IMR-90 (cell line): ENCODE results near the gene PLAGL1. TPM values are rescaled to one million over a fixed set of nuclear protein-coding genes. Genes with fewer than 3 reads are reported as not detected.

ENCODE experiments used
- ATAC-seq: fragments of 200-7000 bp; cut with Tn5 transposase; 2 replicates; pipeline ENCODE4 v1.9.1; 2020; ENCODE audit warnings: low read depth, mild to moderate bottlenecking, moderate library complexity
- BruUV-seq: library from RNA; stranded (reverse); fragments of 400-500 nt; replicated peaks from 2 replicates; lab custom pipeline; 2021; lab: Mats Ljungman, UMichigan
- CTCF ChIA-PET: fragments of 300-600 bp; formaldehyde crosslinking; extraction: SDS; loops from one replicate; lab custom pipeline; 2021; ENCODE audit warnings: antibody characterized with exemption; lab: Yijun Ruan, JAX
- POLR2A ChIA-PET: fragments of 300-600 bp; sonication (Branson Sonifier 250); formaldehyde crosslinking; loops from one replicate; lab custom pipeline; 2022; ENCODE audit warnings: antibody characterized with exemption; ENCODE audit not compliant: unreplicated experiment; lab: Charles Lee
- DNase-seq: peaks from one replicate; pipeline ENCODE4 v3.0.0; 2013
- H2AFZ ChIP-seq: replicated peaks from 2 replicates; pipeline ENCODE3; 2013; ENCODE audit warnings: low read length, mild to moderate bottlenecking; ENCODE audit not compliant: poor library complexity
- H2AK5ac ChIP-seq: 2 replicates; pipeline ENCODE4 v1.6.1; 2013; ENCODE audit warnings: low read depth, low read length, inconsistent platforms
- H2AK9ac ChIP-seq: replicated peaks from 2 replicates; pipeline ENCODE3; 2013; ENCODE audit warnings: mild to moderate bottlenecking, low read depth, low read length, moderate library complexity; ENCODE audit not compliant: poor library complexity
- H2BK120ac ChIP-seq: 2 replicates; pipeline ENCODE4 v1.6.1; 2013; ENCODE audit warnings: low read depth, low read length, inconsistent platforms
- H2BK15ac ChIP-seq: 3 replicates; pipeline ENCODE4 v1.6.1; 2013; ENCODE audit warnings: low read depth, low read length, inconsistent platforms
- H2BK20ac ChIP-seq: 2 replicates; pipeline ENCODE4 v1.6.1; 2013; ENCODE audit warnings: low read depth, mild to moderate bottlenecking, inconsistent platforms, low read length, moderate library complexity
- H2BK5ac ChIP-seq: 2 replicates; pipeline ENCODE4 v1.6.1; 2013; ENCODE audit warnings: mild to moderate bottlenecking, low read depth, low read length, inconsistent platforms; ENCODE audit not compliant: poor library complexity, severe bottlenecking
- H3K14ac ChIP-seq: replicated peaks from 2 replicates; pipeline ENCODE4 v1.6.1; 2013; ENCODE audit warnings: low read depth, low read length, inconsistent platforms
- H3K18ac ChIP-seq: 2 replicates; pipeline ENCODE4 v1.6.1; 2013; ENCODE audit warnings: low read depth, low read length, control low read depth
- H3K23ac ChIP-seq: 2 replicates; pipeline ENCODE4 v1.6.1; 2013; ENCODE audit warnings: low read depth, low read length, inconsistent platforms
- H3K27ac ChIP-seq: 2 replicates; pipeline ENCODE4 v1.5.1; 2013; ENCODE audit warnings: mild to moderate bottlenecking, control low read depth, low read length; ENCODE audit not compliant: insufficient read depth
- H3K27me3 ChIP-seq: 2 replicates; pipeline ENCODE4 v1.6.1; 2013; ENCODE audit warnings: low read length; ENCODE audit not compliant: control insufficient read depth, insufficient read depth
- H3K36me3 ChIP-seq: 2 replicates; pipeline ENCODE4 v1.6.1; 2013; ENCODE audit warnings: low read length, mixed read lengths; ENCODE audit not compliant: control insufficient read depth, insufficient read depth
- H3K4ac ChIP-seq: 2 replicates; pipeline ENCODE4 v1.6.1; 2013; ENCODE audit warnings: low read depth, low read length, inconsistent platforms
- H3K4me1 ChIP-seq: 2 replicates; pipeline ENCODE4 v1.6.1; 2013; ENCODE audit warnings: low read length, mixed read lengths; ENCODE audit not compliant: control insufficient read depth, insufficient read depth
- H3K4me2 ChIP-seq: 2 replicates; pipeline ENCODE4 v1.6.1; 2013; ENCODE audit warnings: low read depth, mild to moderate bottlenecking, control low read depth, low read length, moderate library complexity
- H3K4me3 ChIP-seq: 2 replicates; pipeline ENCODE4 v1.5.1; 2013; ENCODE audit warnings: low read depth, mild to moderate bottlenecking, control low read depth, low read length, moderate library complexity; ENCODE audit not compliant: insufficient read depth
- H3K56ac ChIP-seq: 2 replicates; pipeline ENCODE4 v1.6.1; 2013; ENCODE audit warnings: low read length, inconsistent platforms; ENCODE audit not compliant: insufficient read depth; ENCODE audit errors: extremely low read depth
- H3K79me1 ChIP-seq, 2 experiments: 2 replicates each; pipeline ENCODE4 v1.6.1; 2013; ENCODE audit warnings: low read length in 2 of 2, inconsistent platforms in 1 of 2, low read depth in 1 of 2
- H3K9ac ChIP-seq: 2 replicates; pipeline ENCODE4 v1.6.1; 2013; ENCODE audit warnings: low read depth, low read length, control low read depth
- H3K9me1 ChIP-seq: 2 replicates; pipeline ENCODE4 v1.6.1; 2013; ENCODE audit warnings: low read length, inconsistent platforms; ENCODE audit not compliant: insufficient read depth
- H3K9me3 ChIP-seq: 2 replicates; pipeline ENCODE4 v1.6.1; 2013; ENCODE audit warnings: low read length; ENCODE audit not compliant: control insufficient read depth, insufficient read depth
- H4K20me1 ChIP-seq: 2 replicates; pipeline ENCODE4 v1.6.1; 2013; ENCODE audit warnings: low read length, inconsistent platforms; ENCODE audit not compliant: insufficient read depth
- H4K5ac ChIP-seq: 2 replicates; pipeline ENCODE4 v1.6.1; 2013; ENCODE audit warnings: mild to moderate bottlenecking, low read depth, low read length, control low read depth
- H4K8ac ChIP-seq, 2 experiments: 2 replicates each; pipeline ENCODE4 v1.6.1; 2013; ENCODE audit warnings: low read depth in 2 of 2, low read length in 2 of 2, control low read depth in 1 of 2, inconsistent platforms in 1 of 2
- H4K91ac ChIP-seq: 2 replicates; pipeline ENCODE4 v1.6.1; 2013; ENCODE audit warnings: low read depth, low read length, inconsistent platforms; ENCODE audit not compliant: insufficient read depth
- MAZ ChIP-seq: IDR thresholded peaks from 2 replicates; pipeline ENCODE4 v1.6.1; 2012; ENCODE audit warnings: low read depth, mild to moderate bottlenecking, low read length, improper control_type of control experiment, moderate library complexity, borderline replicate concordance
- MXI1 ChIP-seq: IDR thresholded peaks from 2 replicates; pipeline ENCODE4 v1.6.1; 2012; ENCODE audit warnings: low read depth, mild to moderate bottlenecking, low read length, moderate library complexity, borderline replicate concordance
- NFE2L2 ChIP-seq: fragments of 150-350 bp; IDR thresholded peaks from 2 replicates; pipeline ENCODE4 v1.6.1; 2016; ENCODE audit warnings: low read depth, mild to moderate bottlenecking, low read length
- RAD21 ChIP-seq: IDR thresholded peaks from 2 replicates; pipeline ENCODE4 v1.6.1; 2012; ENCODE audit warnings: low read length, improper control_type of control experiment
- RCOR1 ChIP-seq: IDR thresholded peaks from 2 replicates; pipeline ENCODE4 v1.6.1; 2012; ENCODE audit warnings: mild to moderate bottlenecking, low read length, improper control_type of control experiment; ENCODE audit not compliant: insufficient replicate concordance
- whole genome bisulfite sequencing, 2 experiments: methylation state at CpG; one replicate each; pipeline versions ENCODE4 v1.1.5 to v1.1.7; 2013; ENCODE audit warnings: missing lambda C conversion rate in 2 of 2; ENCODE audit not compliant: insufficient read length in 1 of 2; ENCODE audit errors: extremely low coverage in 2 of 2; 5-methylcytosine and 5-hydroxymethylcytosine counted together
- dilution Hi-C: fragments of 300-500 bp; cut with HindIII; formaldehyde crosslinking; loops from one replicate; pipeline ENCODE4 v1.14.3; 2018; ENCODE audit warnings: low sequenced_read_pairs; ENCODE audit not compliant: unreplicated experiment
- in situ Hi-C: fragments of 300-500 bp; cut with MboI; formaldehyde crosslinking; loops from 3 replicates; pipeline ENCODE4 v1.14.3; 2019; ENCODE audit warnings: low sequenced_read_pairs, inconsistent platforms, mixed read lengths
- intact Hi-C: fragments of 100-400 bp; cut with micrococcal nuclease; formaldehyde crosslinking; loops from 2 replicates; pipeline ENCODE4 v1.10.0; 2022
- polyA plus RNA-seq, 3 experiments: library from polyadenylated mRNA; depleted of rRNA; stranded (reverse); fragments of >200 nt; gene quantifications; 2 replicates each; pipeline ENCODE4 v1.2.3, GENCODE V29; 2012; ENCODE audit warnings: low replicate concordance in 1 of 3
- total RNA-seq: library from RNA; depleted of rRNA; stranded (reverse); fragments of >200 nt; gene quantifications from 2 replicates; pipeline ENCODE4 v1.2.3, GENCODE V29; 2012

Gene PLAGL1
- total and polyA plus RNA-seq, 2 of the 4 experiments (the other 2 are of a cell fraction) = 23.3 to 73.8 TPM

GRCh38 chr6:143912671-143913070, 95.4 kb downstream of the PLAGL1 start:
- ChIA-PET POLR2A (no interaction called here), CTCF (no interaction called here)
- H3K79me1 ChIP-seq = no peaks in the 10 kb centered on the region
- H4K20me1 ChIP-seq = no peaks in the 10 kb centered on the region
- no peak overlapping the region for H2AK9ac ChIP-seq
- no peak overlapping the region for H3K18ac ChIP-seq
- no peaks in the 10 kb centered on the region for H3K9me1 ChIP-seq
- intact Hi-C loops (no loop called here), in situ Hi-C loops (no loop called here), dilution Hi-C loops (no loop called here)
- H3K4ac ChIP-seq = no peak overlapping the region
- H3K23ac ChIP-seq = no peak overlapping the region
- no peak overlapping the region for H4K91ac ChIP-seq
- H3K4me2 ChIP-seq = no peak overlapping the region
- DNase-seq (no peak), ATAC-seq (no peak)
- WGBS, 2 experiments = no CpG with 5 or more reads among the region's 1 CpG
- H2BK5ac ChIP-seq = no peak overlapping the region
- H2BK120ac ChIP-seq = no peak overlapping the region
- peaks cover 5% of the 10 kb centered on the region for H3K9me3 ChIP-seq
- no peak overlapping the region for H2BK15ac ChIP-seq
- H3K4me3 ChIP-seq = no peak overlapping the region
- no peak for TF ChIP-seq RCOR1
- TF ChIP-seq MXI1 = no peak
- TF ChIP-seq RAD21 = no peak
- TF ChIP-seq NFE2L2 = no peak
- TF ChIP-seq MAZ = no peak
- H3K27ac ChIP-seq = no peak overlapping the region
- H2AK5ac ChIP-seq = no peak overlapping the region
- H4K8ac ChIP-seq = no peak overlapping the region
- no peak overlapping the region for H3K14ac ChIP-seq
- no peaks in the 10 kb centered on the region for H3K36me3 ChIP-seq
- no peak overlapping the region for H4K5ac ChIP-seq
- no peak overlapping the region for H2AFZ ChIP-seq
- no peaks in the 10 kb centered on the region for H3K4me1 ChIP-seq
- no peaks in the 10 kb centered on the region; the same call in 1 of the 2 replicates for H3K27me3 ChIP-seq
- BruUV-seq = no TSS peak
- H3K56ac ChIP-seq = no peak overlapping the region
- H3K9ac ChIP-seq = no peak overlapping the region
- no peak overlapping the region for H2BK20ac ChIP-seq
